Tibial nerve (tissue), 4 donors: ENCODE measurements around the gene DENND1A.

Experiments used
- EP300 ChIP-seq, 2 donors: sonication (generic); formaldehyde crosslinking; IDR thresholded peaks; one replicate each; pipeline ENCODE4 v1.6.1; 2017; ENCODE audit warnings: antibody characterized with exemption in 2 of 2, mild to moderate bottlenecking in 1 of 2
- POLR2A ChIP-seq, 2 donors: fragments of 450-650 bp; IDR thresholded peaks; one replicate each; pipeline ENCODE4 v1.6.1; 2017; ENCODE audit warnings: antibody characterized with exemption in 2 of 2, mild to moderate bottlenecking in 2 of 2, moderate library complexity in 2 of 2
- TF ChIP-seq, protein P1 (sequence below), 5 experiments: fragments of 200-600 bp in 3 of 5; fragments of 450-650 bp in 2 of 5; sonication (generic) in 3 of 5; IDR thresholded peaks; one replicate each; pipeline ENCODE4 v1.5.1; 2016 to 2019; ENCODE audit warnings: antibody characterized with exemption in 5 of 5, mild to moderate bottlenecking in 3 of 5, moderate library complexity in 2 of 5

DNA sequence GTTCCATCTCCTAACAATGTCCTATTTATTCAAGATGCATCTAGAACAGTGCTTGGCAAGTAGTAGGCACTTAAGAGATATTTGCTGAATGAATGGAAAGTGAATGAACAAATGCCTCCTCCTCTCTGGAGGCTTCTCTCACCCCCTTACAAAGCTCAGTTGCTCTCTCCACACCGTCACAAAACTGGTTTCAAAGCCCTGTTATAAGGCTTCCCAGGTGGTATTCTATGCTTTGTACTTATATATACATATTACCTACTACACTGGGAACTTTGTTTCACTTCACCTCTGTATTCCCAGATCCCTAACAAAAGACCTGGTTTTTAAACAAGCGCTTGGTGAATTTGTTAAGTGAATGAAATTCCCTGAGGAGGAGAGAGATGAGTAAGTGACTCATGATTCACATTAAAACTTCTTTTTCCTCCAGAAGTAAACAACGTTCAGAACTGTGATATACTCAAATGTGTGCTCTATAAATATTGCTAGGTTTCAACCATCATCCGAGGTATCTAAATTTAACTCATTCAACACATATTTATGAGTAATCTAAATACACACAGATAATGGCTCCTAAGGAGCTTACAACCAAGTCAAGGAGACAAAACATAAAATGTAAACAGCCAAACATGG is 36.0 kb downstream of the DENND1A start:
- no peak for TF ChIP-seq POLR2A (IDR thresholded peaks at IDR 0.05)
- TF ChIP-seq, protein P1, sequence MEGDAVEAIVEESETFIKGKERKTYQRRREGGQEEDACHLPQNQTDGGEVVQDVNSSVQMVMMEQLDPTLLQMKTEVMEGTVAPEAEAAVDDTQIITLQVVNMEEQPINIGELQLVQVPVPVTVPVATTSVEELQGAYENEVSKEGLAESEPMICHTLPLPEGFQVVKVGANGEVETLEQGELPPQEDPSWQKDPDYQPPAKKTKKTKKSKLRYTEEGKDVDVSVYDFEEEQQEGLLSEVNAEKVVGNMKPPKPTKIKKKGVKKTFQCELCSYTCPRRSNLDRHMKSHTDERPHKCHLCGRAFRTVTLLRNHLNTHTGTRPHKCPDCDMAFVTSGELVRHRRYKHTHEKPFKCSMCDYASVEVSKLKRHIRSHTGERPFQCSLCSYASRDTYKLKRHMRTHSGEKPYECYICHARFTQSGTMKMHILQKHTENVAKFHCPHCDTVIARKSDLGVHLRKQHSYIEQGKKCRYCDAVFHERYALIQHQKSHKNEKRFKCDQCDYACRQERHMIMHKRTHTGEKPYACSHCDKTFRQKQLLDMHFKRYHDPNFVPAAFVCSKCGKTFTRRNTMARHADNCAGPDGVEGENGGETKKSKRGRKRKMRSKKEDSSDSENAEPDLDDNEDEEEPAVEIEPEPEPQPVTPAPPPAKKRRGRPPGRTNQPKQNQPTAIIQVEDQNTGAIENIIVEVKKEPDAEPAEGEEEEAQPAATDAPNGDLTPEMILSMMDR (IDR thresholded peaks at IDR 0.05), result no peak
- no peak for TF ChIP-seq EP300 (IDR thresholded peaks at IDR 0.05)
